Heart right ventricle (tissue), 16 donors: ENCODE data around the gene CNOT4. TPM values are rescaled to one million over a fixed set of nuclear protein-coding genes. Genes with fewer than 3 reads are reported as not detected.

Experiments
- ATAC-seq, 8 donors: fragments of 200-7000 bp; cut with Tn5 transposase; one replicate each; pipeline ENCODE4 v1.9.1; 2020; ENCODE audit warnings: mild to moderate bottlenecking in 8 of 8, moderate library complexity in 8 of 8, moderate number of reproducible peaks in 1 of 8
- DNase-seq, 2 donors: peaks; one replicate each; pipeline ENCODE4 v3.0.0-alpha.2; 2020
- H3K27ac ChIP-seq, 10 donors: fragments of 200-600 bp; sonication (generic) in 2 of 10; one replicate each; pipeline versions ENCODE4 v1.5.0 to v1.8.0; 2020 to 2022; ENCODE audit warnings: mild to moderate bottlenecking in 3 of 10
- H3K27me3 ChIP-seq, 7 donors: fragments of 200-600 bp; one replicate each; pipeline ENCODE4 v1.8.0; 2021 to 2022; ENCODE audit warnings: mild to moderate bottlenecking in 2 of 7
- H3K36me3 ChIP-seq, 9 donors: fragments of 200-600 bp; sonication (generic) in 1 of 9; one replicate each; pipeline versions ENCODE4 v1.5.0 to v1.8.0; 2020 to 2022; ENCODE audit warnings: mild to moderate bottlenecking in 2 of 9
- H3K4me1 ChIP-seq, 9 donors: fragments of 200-600 bp; sonication (generic) in 1 of 9; one replicate each; pipeline versions ENCODE4 v1.5.0 to v1.8.0; 2020 to 2022; ENCODE audit warnings: mild to moderate bottlenecking in 4 of 9
- H3K4me3 ChIP-seq, 10 donors: fragments of 200-600 bp; sonication (generic) in 2 of 10; one replicate each; pipeline versions ENCODE4 v1.5.0 to v1.8.0; 2020 to 2022; ENCODE audit warnings: mild to moderate bottlenecking in 7 of 10, moderate library complexity in 2 of 10
- H3K9me3 ChIP-seq, 11 donors: fragments of 200-600 bp in 10 of 11; sonication (generic) in 2 of 11; one replicate each; pipeline versions ENCODE4 v1.5.0 to v1.8.0; 2013 to 2022; ENCODE audit warnings: mild to moderate bottlenecking in 2 of 11, control low read depth in 1 of 11, moderate library complexity in 1 of 11
- WGBS, 2 donors: extraction: QIAGEN DNeasy Blood & Tissue Kit; methylation state at CpG; one replicate each; pipeline ENCODE4 v1.1.7; 2013; ENCODE audit warnings: inconsistent platforms in 1 of 2; 5-methylcytosine and 5-hydroxymethylcytosine counted together
- intact Hi-C, 10 donors: fragments of 100-400 bp; cut with DNase I; formaldehyde crosslinking; loops; one replicate each; pipeline versions ENCODE4 v1.11.1 to v1.14.2; 2022
- polyA plus RNA-seq, 2 donors: library from polyadenylated mRNA; stranded (reverse); fragments of 200-250 nt; gene quantifications; one replicate each; pipeline ENCODE4 v1.2.3, GENCODE V29; 2013
- total RNA-seq, 10 donors: library from RNA; stranded (reverse); fragmentation: NEBNext Ultra II Directional in 3 of 10; extraction: Animal tissue kit (Norgen Biotek cat#: 25700) in 3 of 10; gene quantifications; one replicate each; pipeline versions ENCODE4 v1.2.1 to v1.2.4, GENCODE V29; 2021 to 2023
- TF ChIP-seq, protein P1 (sequence below), 9 donors: fragments of 200-600 bp; sonication (generic) in 2 of 9; IDR thresholded peaks; one replicate each; pipeline versions ENCODE4 v1.5.0 to v1.8.0; 2021 to 2022; ENCODE audit warnings: antibody characterized with exemption in 9 of 9, mild to moderate bottlenecking in 5 of 9, moderate library complexity in 1 of 9
- donor health status: Arrhythmogenic right ventricular cardiomyopathy.
- donor health status: ischemic (EF 13 %, LVEDD 7.1; RV severe dilation, severe dysfunction).
- donor health status: healthy with polysubstance abuse.
- donor health status: DM: no; HTN: yes; CAD: no.
- donor health status: DM: no; HTN: no; CAD: no.
- donor health status: ischemic (EF 25% LVEDD 6.9; RV normal size, moderate dysfunction).
- donor health status: ischemic (EF 25% LVEDD 5.7; RV mildly dilated, moderate dysfunction).
- donor health status: healthy.
- donor health status: DM: yes; HTN: yes; CAD: no.
- donor health status: Ischemic cardiomyopathy.
- donor health status: ischemic (EF 35%, LVEDD 5.7; RV mildly dilated, moderate dysfunction).
- donor health status: nonischemic (EF 11% LVEDD 7.7; RV severe dilation, severe dysfunction).
- donor health status: DM: yes; HTN: yes; CAD: no.
- donor health status: PGD.
- donor health status: ischemic (EF 29% LVEDD 5.4; RV normal size, mild dysfunction).
- donor health status: nonischemic (EF 23%, LVEDD 6.1; RV moderate dilation, normal function).

CNOT4 gene
- total and polyA plus RNA-seq, 12 donors: 5.2 to 31.7 (median 27.0) TPM

DNA sequence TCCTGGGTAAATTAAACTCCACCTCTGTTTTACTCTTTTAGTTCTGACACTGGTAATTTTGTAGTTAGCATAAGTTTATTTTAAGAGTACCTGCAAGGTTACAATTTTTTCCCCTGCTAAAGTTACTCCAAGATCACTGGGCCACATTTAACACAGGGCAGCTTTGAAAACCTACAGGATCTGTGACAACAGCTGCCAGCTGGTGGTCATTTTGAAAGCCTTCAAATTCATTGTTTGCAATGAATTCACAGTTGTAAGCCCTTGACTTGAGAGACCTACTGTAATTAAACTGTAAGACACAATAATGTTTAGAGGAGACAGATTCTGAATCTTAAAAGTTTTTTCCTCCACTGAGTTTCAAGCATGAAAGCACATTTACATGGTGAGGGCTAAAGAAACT, 129.6 kb downstream of the CNOT4 start:
- H3K36me3 ChIP-seq: no peaks in the 10 kb centered on the region
- intact Hi-C loops: loop anchor here in 1 of 10 donors (10.0 kb wide), 1 partner anchor 96 kb away; no protein-coding TSS in a partner anchor
- DNase-seq (no peak), ATAC-seq (no peak)
- H3K27ac ChIP-seq: no peak overlapping the region
- H3K4me1 ChIP-seq: peaks cover 0 to 11% (median 3%) of the 10 kb centered on the region in 9 donors
- H3K4me3 ChIP-seq: no peak overlapping the region
- H3K27me3 ChIP-seq: no peaks in the 10 kb centered on the region
- TF ChIP-seq, protein P1, sequence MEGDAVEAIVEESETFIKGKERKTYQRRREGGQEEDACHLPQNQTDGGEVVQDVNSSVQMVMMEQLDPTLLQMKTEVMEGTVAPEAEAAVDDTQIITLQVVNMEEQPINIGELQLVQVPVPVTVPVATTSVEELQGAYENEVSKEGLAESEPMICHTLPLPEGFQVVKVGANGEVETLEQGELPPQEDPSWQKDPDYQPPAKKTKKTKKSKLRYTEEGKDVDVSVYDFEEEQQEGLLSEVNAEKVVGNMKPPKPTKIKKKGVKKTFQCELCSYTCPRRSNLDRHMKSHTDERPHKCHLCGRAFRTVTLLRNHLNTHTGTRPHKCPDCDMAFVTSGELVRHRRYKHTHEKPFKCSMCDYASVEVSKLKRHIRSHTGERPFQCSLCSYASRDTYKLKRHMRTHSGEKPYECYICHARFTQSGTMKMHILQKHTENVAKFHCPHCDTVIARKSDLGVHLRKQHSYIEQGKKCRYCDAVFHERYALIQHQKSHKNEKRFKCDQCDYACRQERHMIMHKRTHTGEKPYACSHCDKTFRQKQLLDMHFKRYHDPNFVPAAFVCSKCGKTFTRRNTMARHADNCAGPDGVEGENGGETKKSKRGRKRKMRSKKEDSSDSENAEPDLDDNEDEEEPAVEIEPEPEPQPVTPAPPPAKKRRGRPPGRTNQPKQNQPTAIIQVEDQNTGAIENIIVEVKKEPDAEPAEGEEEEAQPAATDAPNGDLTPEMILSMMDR (IDR thresholded peaks at IDR 0.05): no peak
- no peaks in the 10 kb centered on the region for H3K9me3 ChIP-seq

GRCh38 chr7:135377171-135377570, 132.7 kb downstream of the CNOT4 start:
- H3K27me3 ChIP-seq: no peaks in the 10 kb centered on the region
- TF ChIP-seq, protein P1 (IDR thresholded peaks at IDR 0.05): no peak

GRCh38 chr7:135375908-135376699, 133.8 kb downstream of the CNOT4 start:
- Histone ChIP-seq H3K4me1 (no peaks in the 10 kb centered on the region), H3K36me3 (no peaks in the 10 kb centered on the region), H3K4me3 (no peak overlapping the region), H3K27ac (no peak overlapping the region), H3K27me3 (no peaks in the 10 kb centered on the region), H3K9me3 (no peaks in the 10 kb centered on the region)
- DNase-seq: no peak
- no peak for ATAC-seq
- intact Hi-C loops: no loop called here
- TF ChIP-seq, protein P1 (IDR thresholded peaks at IDR 0.05): no peak
- WGBS, 2 donors: 96 to 98% methylated on average over 5 of the region's 5 CpGs

More at GRCh38 chr7:135377171-135377570, 132.7 kb downstream of the CNOT4 start:
- no peak overlapping the region for H3K4me3 ChIP-seq
- H3K27ac ChIP-seq: no peak overlapping the region
- intact Hi-C loops: no loop called here
- DNase-seq (no peak), ATAC-seq (no peak)
- H3K36me3 ChIP-seq: no peaks in the 10 kb centered on the region
- no peaks in the 10 kb centered on the region for H3K4me1 ChIP-seq
- no peaks in the 10 kb centered on the region for H3K9me3 ChIP-seq

DNA sequence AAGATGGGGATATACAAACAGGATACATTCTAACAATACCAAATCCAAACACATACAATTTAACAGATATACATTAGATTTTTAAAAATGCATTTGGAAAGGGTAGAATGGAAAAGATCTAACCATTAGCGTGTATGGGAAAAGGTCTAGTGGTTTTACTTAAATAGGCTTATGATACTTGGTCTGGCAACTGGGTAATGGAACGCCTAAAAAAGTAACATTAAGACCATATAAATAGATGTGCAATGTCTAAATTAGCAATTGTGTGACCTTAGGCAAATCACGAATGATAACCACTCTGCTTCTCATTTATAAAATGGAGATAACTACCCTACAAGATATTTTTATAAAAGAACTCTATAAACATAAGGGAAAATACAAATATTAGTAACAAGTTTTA, 135.2 kb downstream of the CNOT4 start:
- H3K4me1 ChIP-seq: no peaks in the 10 kb centered on the region
- H3K9me3 ChIP-seq: no peaks in the 10 kb centered on the region
- H3K27ac ChIP-seq: no peak overlapping the region
- DNase-seq: no peak
- TF ChIP-seq, protein P1 (IDR thresholded peaks at IDR 0.05): no peak
- H3K27me3 ChIP-seq: no peaks in the 10 kb centered on the region
- no peak overlapping the region for H3K4me3 ChIP-seq
- intact Hi-C loops: no loop called here
- no peaks in the 10 kb centered on the region for H3K36me3 ChIP-seq
- no peak for ATAC-seq
- WGBS, 2 donors: 66 to 67% methylated on average over 3 of the region's 3 CpGs
